ENCODE measurements around the gene TCP11. TPM values are rescaled to one million over a fixed set of nuclear protein-coding genes. Genes with fewer than 3 reads are reported as not detected.

Gene TCP11
- total RNA-seq, 1 donor: 0.72 TPM

DNA sequence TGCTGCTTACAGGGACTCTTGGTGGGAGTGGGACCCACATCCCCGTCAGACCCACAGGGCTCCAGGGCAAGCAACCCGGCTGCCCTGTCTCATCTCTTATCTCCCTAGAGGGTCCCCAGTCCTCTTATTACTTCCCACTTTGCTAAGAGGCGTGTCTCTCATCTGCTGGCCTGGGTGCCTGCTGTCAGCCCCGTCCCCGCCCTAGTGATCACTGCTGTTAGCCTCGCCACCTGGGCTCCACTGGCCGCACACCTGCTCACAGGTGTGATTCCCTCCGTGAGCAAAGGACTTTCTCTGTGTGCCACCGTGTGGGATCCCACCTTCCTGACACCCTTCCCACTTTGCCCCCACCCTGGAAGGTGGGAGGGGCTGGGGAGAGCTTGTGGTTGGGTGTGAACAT is 57.6 kb downstream of the TCP11 start:
- no peak overlapping the region for H3K4me3 ChIP-seq (ENCODE audit: insufficient read depth, low read length)
- no peaks in the 10 kb centered on the region for H4K20me1 ChIP-seq (ENCODE audit: insufficient read depth, low read length)
- H3K27me3 ChIP-seq (ENCODE audit: insufficient read depth, low read length): no peaks in the 10 kb centered on the region
- no peaks in the 10 kb centered on the region for H3K79me2 ChIP-seq (ENCODE audit: insufficient read depth, low read length)
- peaks cover 14% of the 10 kb centered on the region for H3K36me3 ChIP-seq (ENCODE audit: insufficient read depth, low read length)
- no peak overlapping the region for H2AFZ ChIP-seq (ENCODE audit: low read length)
- DNase-seq (ENCODE audit: insufficient read length, low spot score, missing footprints): peak; percentile 54
- TF ChIP-seq, protein P1, sequence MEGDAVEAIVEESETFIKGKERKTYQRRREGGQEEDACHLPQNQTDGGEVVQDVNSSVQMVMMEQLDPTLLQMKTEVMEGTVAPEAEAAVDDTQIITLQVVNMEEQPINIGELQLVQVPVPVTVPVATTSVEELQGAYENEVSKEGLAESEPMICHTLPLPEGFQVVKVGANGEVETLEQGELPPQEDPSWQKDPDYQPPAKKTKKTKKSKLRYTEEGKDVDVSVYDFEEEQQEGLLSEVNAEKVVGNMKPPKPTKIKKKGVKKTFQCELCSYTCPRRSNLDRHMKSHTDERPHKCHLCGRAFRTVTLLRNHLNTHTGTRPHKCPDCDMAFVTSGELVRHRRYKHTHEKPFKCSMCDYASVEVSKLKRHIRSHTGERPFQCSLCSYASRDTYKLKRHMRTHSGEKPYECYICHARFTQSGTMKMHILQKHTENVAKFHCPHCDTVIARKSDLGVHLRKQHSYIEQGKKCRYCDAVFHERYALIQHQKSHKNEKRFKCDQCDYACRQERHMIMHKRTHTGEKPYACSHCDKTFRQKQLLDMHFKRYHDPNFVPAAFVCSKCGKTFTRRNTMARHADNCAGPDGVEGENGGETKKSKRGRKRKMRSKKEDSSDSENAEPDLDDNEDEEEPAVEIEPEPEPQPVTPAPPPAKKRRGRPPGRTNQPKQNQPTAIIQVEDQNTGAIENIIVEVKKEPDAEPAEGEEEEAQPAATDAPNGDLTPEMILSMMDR (IDR thresholded peaks at IDR 0.05; ENCODE audit: extremely low read depth, low read depth, low read length): no peak
- H3K4me1 ChIP-seq (ENCODE audit: insufficient read depth, low read length): no peaks in the 10 kb centered on the region
- H3K4me2 ChIP-seq (ENCODE audit: insufficient read depth, low read length): no peak overlapping the region
- no peaks in the 10 kb centered on the region for H3K9me3 ChIP-seq (ENCODE audit: low read depth, low read length)
- no peak overlapping the region for H3K27ac ChIP-seq (ENCODE audit: low read depth, low read length)

GRCh38 chr6:35082733-35083403 is 58.3 kb downstream of the TCP11 start:
- no peaks in the 10 kb centered on the region for H3K79me2 ChIP-seq (ENCODE audit: insufficient read depth, low read length)
- TF ChIP-seq, protein P1 (IDR thresholded peaks at IDR 0.05; ENCODE audit: extremely low read depth, low read depth, low read length): no peak
- no peaks in the 10 kb centered on the region for H3K4me1 ChIP-seq (ENCODE audit: insufficient read depth, low read length)
- H3K4me3 ChIP-seq (ENCODE audit: insufficient read depth, low read length): no peak overlapping the region
- H3K27me3 ChIP-seq (ENCODE audit: insufficient read depth, low read length): no peaks in the 10 kb centered on the region
- peaks cover 14% of the 10 kb centered on the region for H3K36me3 ChIP-seq (ENCODE audit: insufficient read depth, low read length)
- H3K27ac ChIP-seq (ENCODE audit: low read depth, low read length): no peak overlapping the region
- DNase-seq (ENCODE audit: insufficient read length, low spot score, missing footprints): peak; percentile 70
- no peaks in the 10 kb centered on the region for H4K20me1 ChIP-seq (ENCODE audit: insufficient read depth, low read length)
- H3K9me3 ChIP-seq (ENCODE audit: low read depth, low read length): no peaks in the 10 kb centered on the region
- no peak overlapping the region for H2AFZ ChIP-seq (ENCODE audit: low read length)
- H3K4me2 ChIP-seq (ENCODE audit: insufficient read depth, low read length): no peak overlapping the region

DNA sequence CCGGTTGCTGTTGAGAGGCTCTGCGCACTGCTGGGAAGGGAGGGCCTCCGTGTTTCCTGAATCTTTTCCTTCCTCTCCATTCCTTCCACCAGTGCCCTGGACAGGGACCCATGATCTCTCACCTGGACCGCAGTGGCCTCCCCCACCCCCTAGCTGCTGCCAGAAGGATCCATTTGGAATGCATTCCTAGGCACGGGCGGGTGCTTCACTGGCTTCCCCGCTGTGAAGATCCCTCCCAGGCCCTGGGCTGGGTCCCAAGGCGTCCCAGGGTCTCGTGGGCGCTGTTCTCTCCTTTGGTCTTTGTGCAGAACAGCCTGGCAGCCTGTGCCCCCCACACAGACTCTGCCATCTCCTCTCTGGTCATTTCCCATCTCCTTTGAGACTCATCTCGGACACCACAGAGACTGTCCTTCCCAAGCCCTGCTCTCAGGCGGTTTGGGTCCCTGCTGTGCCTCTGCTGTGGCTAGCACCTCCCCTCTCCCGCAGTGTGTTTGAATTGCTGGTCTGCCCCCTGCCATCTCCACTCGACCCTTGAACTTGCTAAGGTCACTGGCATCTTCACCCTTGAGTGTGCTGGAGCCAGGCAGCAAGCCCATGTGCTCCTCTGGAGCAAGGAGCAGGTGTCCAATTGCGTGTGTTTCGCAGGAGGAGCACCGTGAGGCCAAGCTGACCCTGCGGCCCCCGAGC is 59.0 kb downstream of the TCP11 start:
- Histone ChIP-seq H3K4me2 (ENCODE audit: insufficient read depth, low read length) (no peak overlapping the region), H2AFZ (ENCODE audit: low read length) (no peak overlapping the region), H3K27ac (ENCODE audit: low read depth, low read length) (no peak overlapping the region), H3K27me3 (ENCODE audit: insufficient read depth, low read length) (no peaks in the 10 kb centered on the region), H3K79me2 (ENCODE audit: insufficient read depth, low read length) (no peaks in the 10 kb centered on the region), H3K4me1 (ENCODE audit: insufficient read depth, low read length) (no peaks in the 10 kb centered on the region), H3K4me3 (ENCODE audit: insufficient read depth, low read length) (no peak overlapping the region), H3K9me3 (ENCODE audit: low read depth, low read length) (no peaks in the 10 kb centered on the region), H4K20me1 (ENCODE audit: insufficient read depth, low read length) (no peaks in the 10 kb centered on the region), H3K36me3 (ENCODE audit: insufficient read depth, low read length) (peaks cover 14% of the 10 kb centered on the region)
- TF ChIP-seq, protein P1 (IDR thresholded peaks at IDR 0.05; ENCODE audit: extremely low read depth, low read depth, low read length): no peak
- DNase-seq (ENCODE audit: insufficient read length, low spot score, missing footprints): peak; percentile 54

DNA sequence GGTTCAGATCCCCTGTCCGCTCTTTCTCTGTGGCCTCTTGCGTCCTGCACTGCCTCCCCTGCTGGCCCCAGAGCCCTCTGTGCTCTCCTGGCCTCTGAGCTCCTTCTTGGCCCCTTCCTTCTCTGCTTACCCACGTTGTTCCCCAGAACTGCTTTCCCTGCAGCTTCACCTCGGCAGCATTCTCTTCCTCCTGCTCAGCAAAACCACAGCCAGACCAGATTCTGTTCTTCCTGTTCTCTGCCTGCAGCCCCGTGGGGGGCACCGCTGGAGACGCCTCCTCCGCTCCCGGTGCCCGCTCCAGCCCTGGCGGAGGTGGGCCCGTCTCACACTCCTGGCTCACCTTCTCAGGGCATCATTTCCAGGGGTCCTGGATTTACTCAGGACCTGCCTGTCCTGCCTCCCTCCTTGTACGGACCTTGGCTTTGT is 59.7 kb downstream of the TCP11 start:
- no peak overlapping the region for H2AFZ ChIP-seq (ENCODE audit: low read length)
- no peaks in the 10 kb centered on the region for H3K9me3 ChIP-seq (ENCODE audit: low read depth, low read length)
- DNase-seq (ENCODE audit: insufficient read length, low spot score, missing footprints): peak; percentile 55
- no peaks in the 10 kb centered on the region for H3K4me1 ChIP-seq (ENCODE audit: insufficient read depth, low read length)
- no peaks in the 10 kb centered on the region for H3K27me3 ChIP-seq (ENCODE audit: insufficient read depth, low read length)
- H3K4me3 ChIP-seq (ENCODE audit: insufficient read depth, low read length): no peak overlapping the region
- no peaks in the 10 kb centered on the region for H3K79me2 ChIP-seq (ENCODE audit: insufficient read depth, low read length)
- H4K20me1 ChIP-seq (ENCODE audit: insufficient read depth, low read length): no peaks in the 10 kb centered on the region
- H3K4me2 ChIP-seq (ENCODE audit: insufficient read depth, low read length): no peak overlapping the region
- H3K27ac ChIP-seq (ENCODE audit: low read depth, low read length): no peak overlapping the region
- TF ChIP-seq, protein P1 (IDR thresholded peaks at IDR 0.05; ENCODE audit: extremely low read depth, low read depth, low read length): no peak
- H3K36me3 ChIP-seq (ENCODE audit: insufficient read depth, low read length): peaks cover 14% of the 10 kb centered on the region

All from osteoblast (primary cell).